Measurements from ENCODE around the gene ZSCAN22. TPM values are rescaled to one million over a fixed set of nuclear protein-coding genes. Genes with fewer than 3 reads are reported as not detected.

Gene ZSCAN22
- total and polyA plus RNA-seq, 2 of the 13 experiments (the other 11 are each of a cell fraction or from before 2014, with no cell fraction given) = 2.5 to 3.5 TPM

DNA sequence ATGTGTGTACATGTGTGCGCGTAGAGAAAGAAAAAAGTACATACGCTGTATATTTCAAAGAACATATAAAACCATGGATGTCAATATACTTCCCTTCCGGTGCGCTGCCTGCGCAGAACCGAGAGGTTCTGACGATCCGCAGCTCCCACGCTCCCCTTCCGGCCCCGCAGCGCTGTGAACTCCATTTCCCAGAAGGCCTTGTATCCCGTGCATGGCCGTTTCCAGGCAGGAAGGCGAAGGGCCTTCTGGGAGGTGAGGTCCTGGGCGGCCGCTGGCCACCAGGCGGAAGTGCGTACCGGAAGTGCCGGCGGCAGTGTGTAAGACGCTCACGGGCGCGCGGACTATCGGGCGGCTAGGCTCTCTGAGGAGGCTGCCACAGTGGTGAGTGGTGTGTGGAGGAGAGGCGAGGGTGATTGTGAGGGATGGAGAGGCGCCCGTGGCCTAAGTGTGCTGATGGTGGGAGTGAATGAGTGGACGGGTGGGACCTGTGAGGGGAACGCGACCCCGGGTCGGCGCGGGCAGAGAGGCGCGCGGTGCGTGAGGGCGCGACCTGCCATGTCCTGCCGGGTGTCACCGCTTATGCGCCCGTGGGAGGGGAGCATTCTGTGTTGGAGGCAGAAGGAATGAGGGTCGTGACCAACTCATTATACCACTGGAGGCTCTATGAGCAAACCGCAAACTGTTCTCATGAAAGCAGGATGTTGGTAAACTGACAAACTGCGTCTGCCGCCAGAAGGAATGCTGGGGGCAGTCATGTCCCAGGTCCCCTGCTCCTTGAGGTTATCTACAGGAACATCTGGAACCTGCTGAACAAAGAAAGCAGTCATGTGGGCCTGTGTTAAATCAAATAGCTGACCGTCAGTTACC lies 21.5 kb upstream of the ZSCAN22 start, which contains the start of gene ERVK3-1:
ERVK3-1 (plus strand) TSS at position 313 of the 867 bp plus-strand sequence. CDS start 6,792 bp downstream, outside the sequence.
- intact Hi-C loops (cut with micrococcal nuclease; ENCODE audit: unreplicated experiment) = loop anchor here (1.0 to 5.0 kb wide), 2 partner anchors 27 to 123 kb away; partner anchors contain the start of genes ZNF274 and ZNF8
- H2AFZ ChIP-seq (ENCODE audit: low read length) = peak within 1 kb of the TSS; percentile 91
- peak; percentile 95 for FAIRE-seq
- TF ChIP-seq ZNF431 (CRISPR knock-in tag; IDR thresholded peaks at IDR 0.05; ENCODE audit: borderline replicate concordance, low read depth) = no peak
- TF ChIP-seq ZNF441 (CRISPR knock-in tag; IDR thresholded peaks at IDR 0.05; ENCODE audit: borderline replicate concordance) = 0 out of 2 replicates have a peak, but pooled peaks have one; percentile 39
- peak; percentile 25; the same call in 1 of the 2 replicates for TF ChIP-seq ZNF737 (CRISPR knock-in tag; IDR thresholded peaks at IDR 0.05; ENCODE audit: borderline replicate concordance)
- peak; percentile 61; the same call in 1 of the 2 replicates for TF ChIP-seq ZNF614 (CRISPR knock-in tag; IDR thresholded peaks at IDR 0.05; ENCODE audit: borderline replicate concordance)
- peak; percentile 92 for TF ChIP-seq ELF3 (CRISPR knock-in tag; IDR thresholded peaks at IDR 0.05)
- TF ChIP-seq KLF9 (CRISPR knock-in tag; IDR thresholded peaks at IDR 0.05; ENCODE audit: low read depth) = peak; percentile 30; the same call in 1 of the 2 replicates
- TF ChIP-seq, protein P1, sequence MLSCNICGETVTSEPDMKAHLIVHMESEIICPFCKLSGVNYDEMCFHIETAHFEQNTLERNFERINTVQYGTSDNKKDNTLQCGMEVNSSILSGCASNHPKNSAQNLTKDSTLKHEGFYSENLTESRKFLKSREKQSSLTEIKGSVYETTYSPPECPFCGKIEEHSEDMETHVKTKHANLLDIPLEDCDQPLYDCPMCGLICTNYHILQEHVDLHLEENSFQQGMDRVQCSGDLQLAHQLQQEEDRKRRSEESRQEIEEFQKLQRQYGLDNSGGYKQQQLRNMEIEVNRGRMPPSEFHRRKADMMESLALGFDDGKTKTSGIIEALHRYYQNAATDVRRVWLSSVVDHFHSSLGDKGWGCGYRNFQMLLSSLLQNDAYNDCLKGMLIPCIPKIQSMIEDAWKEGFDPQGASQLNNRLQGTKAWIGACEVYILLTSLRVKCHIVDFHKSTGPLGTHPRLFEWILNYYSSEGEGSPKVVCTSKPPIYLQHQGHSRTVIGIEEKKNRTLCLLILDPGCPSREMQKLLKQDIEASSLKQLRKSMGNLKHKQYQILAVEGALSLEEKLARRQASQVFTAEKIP (CRISPR knock-in tag; IDR thresholded peaks at IDR 0.05; ENCODE audit: borderline replicate concordance) = no peak
- peak; percentile 62; the same call in 1 of the 2 replicates for TF ChIP-seq ZNF263 (CRISPR knock-in tag; IDR thresholded peaks at IDR 0.05)
- peak; percentile 99 for TF ChIP-seq IRF2 (CRISPR knock-in tag; IDR thresholded peaks at IDR 0.05)
- no peak for TF ChIP-seq MEIS2 (CRISPR knock-in tag; IDR thresholded peaks at IDR 0.05)
- TF ChIP-seq ZFP41 (CRISPR knock-in tag; IDR thresholded peaks at IDR 0.05; ENCODE audit: borderline replicate concordance) = peak; percentile 44; the same call in 1 of the 2 replicates
- TF ChIP-seq SRSF1 (optimal IDR thresholded peaks at IDR 0.05; ENCODE audit: low read depth, low read length) = peak; percentile 84

More for the DNA sequence above, 21.5 kb upstream of the ZSCAN22 start, which contains the start of gene ERVK3-1:
- H3K4me2 ChIP-seq (ENCODE audit: low read depth, low read length) = peak within 1 kb of the TSS; percentile 84
- DNase-seq (ENCODE audit: low spot score) (peak; percentile 96), ATAC-seq (peak; percentile 98)
- no peaks in the 10 kb centered on the region for H3K9me3 ChIP-seq (ENCODE audit: low read length)
- H3K4me1 ChIP-seq (ENCODE audit: insufficient read depth, low read length) = peaks cover 26% of the 10 kb centered on the region
- BruUV-seq (replicated peaks) = no TSS peak
- H3K9ac ChIP-seq (ENCODE audit: insufficient read depth, low read depth, low read length) = peak within 1 kb of the TSS; percentile 88
- CTCF ChIA-PET (ENCODE audit: low intra/inter-chr PET ratio, low total read pairs) = no interaction called here
- peaks cover 19% of the 10 kb centered on the region for H3K79me2 ChIP-seq (ENCODE audit: insufficient read depth, low read length)
- POLR2A ChIA-PET = interaction anchor here (0.6 to 1.6 kb wide), 10 partner anchors 12 to 194 kb away, joined by 3 to 10 read pairs (median 3); partner anchors contain the start of genes ZNF274, ZNF497, ZNF544 and ZNF8
- H3K27me3 ChIP-seq (ENCODE audit: control insufficient read depth in 1 of 2, insufficient read depth in 2 of 2, low read length in 2 of 2) = no peaks in the 10 kb centered on the region; a peak in 1 of 5 replicates
- H3K4me3 ChIP-seq (replicated peaks in 1 of 3; ENCODE audit: insufficient read depth in 1 of 3, low read depth in 2 of 3, low read length in 3 of 3) = peak within 1 kb of the TSS; percentile 83 to 100 (median 97)
- H4K20me1 ChIP-seq (ENCODE audit: insufficient read depth, low read length) = peaks cover 7% of the 10 kb centered on the region; the same call in 1 of the 2 replicates
- H3K36me3 ChIP-seq (replicated peaks in 1 of 2; ENCODE audit: control insufficient read depth in 1 of 2, insufficient read depth in 2 of 2, low read length in 2 of 2) = peaks cover 14 to 37% of the 10 kb centered on the region in 2 experiments; a peak in 4 of 5 replicates
- 1% methylated on average over 44 of the region's 55 CpGs for WGBS (ENCODE audit: low lambda C conversion rate)
- peak within 1 kb of the TSS; percentile 66 for H3K27ac ChIP-seq (ENCODE audit: extremely low read length, insufficient read depth, low read length)
- in situ Hi-C loops (cut with HindIII; ENCODE audit: extremely low pct_ligation_motif_present, low pct_unique_long_range_greater_than_20kb) = loop anchor here (5.0 kb wide), 1 partner anchor 123 kb away; the partner anchor contains the start of gene ZNF274
